PFSK-1 (cell line): ENCODE data around the gene CDH2.

ENCODE experiments used
- FOXP2 ChIP-seq: optimal IDR thresholded peaks from 2 replicates; pipeline ENCODE3; 2011; ENCODE audit warnings: borderline replicate concordance, control low read depth, inconsistent platforms; ENCODE audit not compliant: insufficient read depth; ENCODE audit errors: extremely low read length, extremely low read depth
- POLR2AphosphoS5 ChIP-seq: IDR thresholded peaks from 2 replicates; pipeline ENCODE4 v1.6.1; 2012; ENCODE audit warnings: low read depth, mild to moderate bottlenecking, control low read depth, low read length, moderate library complexity
- SIN3A ChIP-seq: IDR thresholded peaks from 2 replicates; pipeline ENCODE4 v1.6.1; 2012; ENCODE audit warnings: mild to moderate bottlenecking, low read length, moderate library complexity, borderline replicate concordance; ENCODE audit not compliant: insufficient read depth
- TAF1 ChIP-seq: IDR thresholded peaks from 2 replicates; pipeline ENCODE4 v1.6.1; 2012; ENCODE audit warnings: low read length, control low read depth, borderline replicate concordance; ENCODE audit not compliant: insufficient read depth
- TF ChIP-seq, protein P1 (sequence below), 2 experiments: IDR thresholded peaks; 2 replicates each; pipeline versions ENCODE4 v1.6.1 to v1.8.0; 2011 to 2012; ENCODE audit warnings: low read depth in 2 of 2, low read length in 2 of 2, control low read depth in 1 of 2, inconsistent platforms in 1 of 2, mild to moderate bottlenecking in 1 of 2, moderate library complexity in 1 of 2; ENCODE audit not compliant: insufficient read depth in 1 of 2

Gene CDH2

DNA sequence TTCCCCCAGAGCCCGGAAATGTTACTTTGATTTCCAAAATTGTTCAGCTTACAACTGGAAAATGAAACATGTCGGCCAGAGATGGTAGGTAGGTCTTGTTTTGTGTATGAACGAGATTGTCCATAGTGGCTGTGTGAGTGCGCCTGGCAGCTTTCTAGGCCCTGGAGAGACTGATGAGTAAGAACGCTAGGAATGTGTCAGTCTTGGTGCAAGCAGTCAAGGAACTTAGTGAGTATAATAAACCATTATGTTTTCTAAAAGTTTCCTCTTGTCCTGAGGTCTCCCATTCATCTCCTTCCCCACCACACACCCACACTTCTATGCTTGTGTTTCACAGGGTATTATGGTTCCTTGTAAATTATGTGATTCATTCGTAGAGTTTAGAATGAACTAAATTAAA, 234.2 kb downstream of the CDH2 start:
- TF ChIP-seq FOXP2 (no peak), TAF1 (no peak), POLR2AphosphoS5 (no peak), SIN3A (no peak)
- TF ChIP-seq, protein P1, sequence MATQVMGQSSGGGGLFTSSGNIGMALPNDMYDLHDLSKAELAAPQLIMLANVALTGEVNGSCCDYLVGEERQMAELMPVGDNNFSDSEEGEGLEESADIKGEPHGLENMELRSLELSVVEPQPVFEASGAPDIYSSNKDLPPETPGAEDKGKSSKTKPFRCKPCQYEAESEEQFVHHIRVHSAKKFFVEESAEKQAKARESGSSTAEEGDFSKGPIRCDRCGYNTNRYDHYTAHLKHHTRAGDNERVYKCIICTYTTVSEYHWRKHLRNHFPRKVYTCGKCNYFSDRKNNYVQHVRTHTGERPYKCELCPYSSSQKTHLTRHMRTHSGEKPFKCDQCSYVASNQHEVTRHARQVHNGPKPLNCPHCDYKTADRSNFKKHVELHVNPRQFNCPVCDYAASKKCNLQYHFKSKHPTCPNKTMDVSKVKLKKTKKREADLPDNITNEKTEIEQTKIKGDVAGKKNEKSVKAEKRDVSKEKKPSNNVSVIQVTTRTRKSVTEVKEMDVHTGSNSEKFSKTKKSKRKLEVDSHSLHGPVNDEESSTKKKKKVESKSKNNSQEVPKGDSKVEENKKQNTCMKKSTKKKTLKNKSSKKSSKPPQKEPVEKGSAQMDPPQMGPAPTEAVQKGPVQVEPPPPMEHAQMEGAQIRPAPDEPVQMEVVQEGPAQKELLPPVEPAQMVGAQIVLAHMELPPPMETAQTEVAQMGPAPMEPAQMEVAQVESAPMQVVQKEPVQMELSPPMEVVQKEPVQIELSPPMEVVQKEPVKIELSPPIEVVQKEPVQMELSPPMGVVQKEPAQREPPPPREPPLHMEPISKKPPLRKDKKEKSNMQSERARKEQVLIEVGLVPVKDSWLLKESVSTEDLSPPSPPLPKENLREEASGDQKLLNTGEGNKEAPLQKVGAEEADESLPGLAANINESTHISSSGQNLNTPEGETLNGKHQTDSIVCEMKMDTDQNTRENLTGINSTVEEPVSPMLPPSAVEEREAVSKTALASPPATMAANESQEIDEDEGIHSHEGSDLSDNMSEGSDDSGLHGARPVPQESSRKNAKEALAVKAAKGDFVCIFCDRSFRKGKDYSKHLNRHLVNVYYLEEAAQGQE (IDR thresholded peaks at IDR 0.05; ENCODE audit: insufficient read depth in 1 of 2, low read depth in 2 of 2, low read length in 2 of 2) = no peak

DNA sequence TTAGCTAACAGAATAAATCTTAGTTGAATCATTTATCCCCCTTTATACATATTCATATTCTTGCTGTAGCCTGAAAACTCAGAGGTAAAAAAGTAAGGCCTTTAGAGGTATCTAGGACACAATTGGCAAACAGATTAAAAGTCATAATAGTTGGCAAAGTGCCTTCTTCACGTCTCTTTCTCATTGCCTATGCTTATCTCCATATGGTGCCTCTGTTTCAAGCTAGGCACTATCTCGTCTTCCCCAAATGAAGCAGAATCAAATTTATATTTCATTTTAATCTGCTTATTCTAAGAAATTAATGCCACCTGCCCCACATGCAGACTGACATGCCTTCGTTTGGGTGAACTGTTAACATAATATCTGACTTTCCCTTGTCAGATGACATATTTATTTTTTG, 245.4 kb downstream of the CDH2 start:
- TF ChIP-seq TAF1 (no peak), FOXP2 (no peak), POLR2AphosphoS5 (no peak), SIN3A (no peak)
- TF ChIP-seq, protein P1 (IDR thresholded peaks at IDR 0.05; ENCODE audit: insufficient read depth in 1 of 2, low read depth in 2 of 2, low read length in 2 of 2) = no peak

DNA sequence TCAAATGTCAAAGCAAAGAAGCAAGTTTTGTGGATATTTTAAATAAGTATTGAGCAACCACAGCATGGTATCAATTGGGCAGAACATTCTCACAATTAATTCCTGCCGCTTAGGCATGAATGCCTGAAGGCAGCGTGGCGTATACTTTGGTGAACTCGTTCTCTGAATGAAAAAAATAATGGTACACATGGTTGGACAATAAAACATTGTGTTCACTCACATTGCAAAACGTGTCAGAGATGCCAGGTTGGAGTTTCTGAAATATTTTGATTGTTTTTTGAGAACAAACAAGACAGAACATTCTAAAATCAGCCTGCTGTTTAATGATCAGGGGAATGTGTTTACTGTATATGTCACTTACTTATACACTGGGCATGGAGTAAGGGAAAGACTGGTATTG, 254.2 kb downstream of the CDH2 start:
- TF ChIP-seq, protein P1 (IDR thresholded peaks at IDR 0.05; ENCODE audit: insufficient read depth in 1 of 2, low read depth in 2 of 2, low read length in 2 of 2) = no peak
- TF ChIP-seq FOXP2 (no peak), TAF1 (no peak), POLR2AphosphoS5 (no peak), SIN3A (no peak)

DNA sequence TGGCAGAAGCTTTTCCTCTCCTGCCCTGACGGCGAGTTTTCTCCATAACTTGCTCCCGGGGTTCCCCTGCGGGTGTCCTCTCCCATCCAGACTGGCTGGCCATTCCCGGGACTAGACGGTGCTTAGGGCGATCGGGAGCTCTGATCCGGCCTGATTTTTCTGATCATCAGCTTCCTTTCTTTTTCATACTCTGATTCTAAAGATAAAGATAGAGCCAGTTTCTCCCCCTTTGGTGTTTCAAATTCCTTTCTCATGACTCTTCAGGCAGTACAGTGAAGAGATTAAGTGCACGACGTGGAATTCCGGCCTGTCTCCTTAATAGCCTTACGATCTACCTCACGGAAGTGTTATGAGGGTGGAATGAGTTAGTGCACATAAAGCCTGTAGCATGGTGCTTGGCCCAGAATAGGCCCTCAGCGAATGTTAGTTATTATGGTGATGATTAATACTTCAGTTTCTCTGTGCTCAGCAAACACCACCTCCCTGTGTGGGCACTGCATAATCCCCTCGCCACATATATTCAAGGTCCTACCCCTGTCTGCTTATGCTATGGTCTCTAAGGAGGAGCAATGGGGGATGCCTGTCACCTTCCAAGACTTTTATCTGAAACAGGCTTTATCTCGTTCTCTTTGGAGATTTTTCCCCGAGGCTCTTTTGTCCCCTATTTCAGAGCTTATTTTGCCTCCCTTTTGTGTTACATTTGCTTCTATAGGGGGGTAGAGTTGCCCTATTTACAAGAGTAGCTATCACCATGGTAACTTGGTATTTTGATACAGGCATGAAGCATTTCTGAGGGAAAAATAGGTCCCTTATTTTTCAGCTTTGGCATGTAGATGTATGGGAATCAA, 254.8 kb downstream of the CDH2 start:
- TF ChIP-seq, protein P1 (IDR thresholded peaks at IDR 0.05; ENCODE audit: insufficient read depth in 1 of 2, low read depth in 2 of 2, low read length in 2 of 2) = peak in 1 of 2 experiments; percentile 22; a peak in 1 of 4 replicates
- no peak for TF ChIP-seq FOXP2
- TF ChIP-seq TAF1 = peak; percentile 42; the same call in 1 of the 2 replicates
- peak; percentile 54; the same call in 1 of the 2 replicates for TF ChIP-seq SIN3A
- no peak for TF ChIP-seq POLR2AphosphoS5

DNA sequence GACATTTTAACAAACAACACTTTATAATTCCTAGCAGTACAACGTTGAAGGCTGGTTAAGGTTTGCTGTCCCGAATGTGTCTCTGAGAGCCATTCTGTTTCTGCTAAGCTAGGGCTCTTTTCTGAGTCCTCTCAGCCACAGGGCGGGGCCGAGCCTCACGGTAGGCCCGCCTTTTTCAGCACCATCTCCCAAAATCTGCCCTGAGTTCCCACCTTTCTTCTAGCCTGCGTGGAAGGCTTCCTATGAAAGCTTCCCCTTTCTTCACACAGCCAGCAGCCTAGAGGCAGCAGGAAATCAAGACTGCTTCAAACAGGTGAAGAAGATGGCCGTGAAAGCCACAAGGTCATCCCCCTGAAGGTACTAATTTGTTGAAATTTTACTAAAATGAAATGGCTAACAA, 255.5 kb downstream of the CDH2 start:
- TF ChIP-seq, protein P1 (IDR thresholded peaks at IDR 0.05; ENCODE audit: insufficient read depth in 1 of 2, low read depth in 2 of 2, low read length in 2 of 2) = no peak
- no peak for TF ChIP-seq SIN3A
- TF ChIP-seq FOXP2 = no peak
- TF ChIP-seq POLR2AphosphoS5 = no peak
- TF ChIP-seq TAF1 = no peak
